ENCODE results near the gene SLC45A2.

DNA sequence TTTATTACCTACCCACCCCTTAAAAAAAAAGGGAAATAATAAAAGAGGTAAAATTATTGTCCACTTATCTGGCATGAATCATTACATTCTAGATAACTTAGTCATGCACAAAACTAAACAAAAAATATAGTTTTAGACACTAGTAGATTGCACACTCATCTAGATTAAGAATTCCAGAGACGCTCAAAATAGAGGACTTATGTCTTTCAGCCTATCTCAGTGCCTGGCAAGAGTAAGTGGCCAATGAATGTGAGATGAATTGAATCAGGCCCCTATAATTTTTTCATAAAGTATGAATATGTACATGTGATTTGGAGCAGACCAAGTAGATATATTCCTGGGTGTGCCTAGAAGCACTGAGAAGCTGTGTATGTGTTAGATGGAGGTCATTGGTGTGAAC is 50.3 kb downstream of the SLC45A2 start:
- TF ChIP-seq, protein P1, sequence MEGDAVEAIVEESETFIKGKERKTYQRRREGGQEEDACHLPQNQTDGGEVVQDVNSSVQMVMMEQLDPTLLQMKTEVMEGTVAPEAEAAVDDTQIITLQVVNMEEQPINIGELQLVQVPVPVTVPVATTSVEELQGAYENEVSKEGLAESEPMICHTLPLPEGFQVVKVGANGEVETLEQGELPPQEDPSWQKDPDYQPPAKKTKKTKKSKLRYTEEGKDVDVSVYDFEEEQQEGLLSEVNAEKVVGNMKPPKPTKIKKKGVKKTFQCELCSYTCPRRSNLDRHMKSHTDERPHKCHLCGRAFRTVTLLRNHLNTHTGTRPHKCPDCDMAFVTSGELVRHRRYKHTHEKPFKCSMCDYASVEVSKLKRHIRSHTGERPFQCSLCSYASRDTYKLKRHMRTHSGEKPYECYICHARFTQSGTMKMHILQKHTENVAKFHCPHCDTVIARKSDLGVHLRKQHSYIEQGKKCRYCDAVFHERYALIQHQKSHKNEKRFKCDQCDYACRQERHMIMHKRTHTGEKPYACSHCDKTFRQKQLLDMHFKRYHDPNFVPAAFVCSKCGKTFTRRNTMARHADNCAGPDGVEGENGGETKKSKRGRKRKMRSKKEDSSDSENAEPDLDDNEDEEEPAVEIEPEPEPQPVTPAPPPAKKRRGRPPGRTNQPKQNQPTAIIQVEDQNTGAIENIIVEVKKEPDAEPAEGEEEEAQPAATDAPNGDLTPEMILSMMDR (IDR thresholded peaks at IDR 0.05): no peak
- no peak for TF ChIP-seq ZFX (IDR thresholded peaks at IDR 0.05; ENCODE audit: borderline replicate concordance)
